HCT116 (cell line): ENCODE measurements around the gene PHKA2.

Experiments used
- ATF3 ChIP-seq: IDR thresholded peaks from 2 replicates; pipeline ENCODE4 v1.6.1; 2012
- ELF1 ChIP-seq: IDR thresholded peaks from 2 replicates; pipeline ENCODE4 v1.6.1; 2012; ENCODE audit warnings: low read depth, borderline replicate concordance
- EZH2 ChIP-seq: fragments of 200-600 bp; sonication (generic); IDR thresholded peaks from 2 replicates; pipeline ENCODE4 v1.6.1; 2017; ENCODE audit warnings: antibody characterized with exemption, mixed run types
- FOSL1 ChIP-seq: IDR thresholded peaks from 2 replicates; pipeline ENCODE4 v1.6.1; 2012; ENCODE audit warnings: low read depth
- MAX ChIP-seq: IDR thresholded peaks from 2 replicates; pipeline ENCODE4 v1.6.1; 2012
- POLR2A ChIP-seq: IDR thresholded peaks from 2 replicates; pipeline ENCODE4 v1.7.0; 2011; ENCODE audit warnings: borderline replicate concordance; ENCODE audit not compliant: insufficient read depth, insufficient read length; ENCODE audit errors: extremely low read depth
- RAD21 ChIP-seq: IDR thresholded peaks from 2 replicates; pipeline ENCODE4 v1.6.1; 2012; ENCODE audit warnings: low read depth, mild to moderate bottlenecking
- TCF7L2 ChIP-seq: IDR thresholded peaks from 2 replicates; pipeline ENCODE4 v1.7.0; 2011; ENCODE audit warnings: borderline replicate concordance, inconsistent platforms; ENCODE audit not compliant: insufficient read depth, insufficient read length; ENCODE audit errors: extremely low read depth
- ZFX ChIP-seq: fragments of 450-650 bp; IDR thresholded peaks from 2 replicates; pipeline ENCODE4 v1.6.1; 2017
- ZNF274 ChIP-seq: fragments of 200-500 bp; sonication (Bioruptor generic); IDR thresholded peaks from 2 replicates; pipeline ENCODE4 v1.6.1; 2014; ENCODE audit warnings: mild to moderate bottlenecking, low read depth, low read length, inconsistent platforms
- TF ChIP-seq, protein P1 (sequence below), 3 experiments: fragments of 200-600 bp in 1 of 3; sonication (generic) in 1 of 3; IDR thresholded peaks in 2 of 3; conservative IDR thresholded peaks in 1 of 3; 2 replicates each; pipeline ENCODE4 v1.5.1; 2012 to 2017; ENCODE audit warnings: low read depth in 2 of 3, low read length in 2 of 3, antibody characterized with exemption in 1 of 3, borderline replicate concordance in 1 of 3, control low read depth in 1 of 3, mild to moderate bottlenecking in 1 of 3, mixed read lengths in 1 of 3, mixed run types in 1 of 3, moderate library complexity in 1 of 3; ENCODE audit not compliant: insufficient read depth in 1 of 3
- TF ChIP-seq, protein P2 (sequence below): IDR thresholded peaks from 2 replicates; pipeline ENCODE4 v1.6.1; 2011; ENCODE audit warnings: mild to moderate bottlenecking, low read length, moderate library complexity; ENCODE audit not compliant: insufficient replicate concordance; ENCODE audit errors: extremely low read depth
- TF ChIP-seq, protein P3 (sequence below): IDR thresholded peaks from 2 replicates; pipeline ENCODE4 v1.6.1; 2012; ENCODE audit warnings: low read depth

DNA sequence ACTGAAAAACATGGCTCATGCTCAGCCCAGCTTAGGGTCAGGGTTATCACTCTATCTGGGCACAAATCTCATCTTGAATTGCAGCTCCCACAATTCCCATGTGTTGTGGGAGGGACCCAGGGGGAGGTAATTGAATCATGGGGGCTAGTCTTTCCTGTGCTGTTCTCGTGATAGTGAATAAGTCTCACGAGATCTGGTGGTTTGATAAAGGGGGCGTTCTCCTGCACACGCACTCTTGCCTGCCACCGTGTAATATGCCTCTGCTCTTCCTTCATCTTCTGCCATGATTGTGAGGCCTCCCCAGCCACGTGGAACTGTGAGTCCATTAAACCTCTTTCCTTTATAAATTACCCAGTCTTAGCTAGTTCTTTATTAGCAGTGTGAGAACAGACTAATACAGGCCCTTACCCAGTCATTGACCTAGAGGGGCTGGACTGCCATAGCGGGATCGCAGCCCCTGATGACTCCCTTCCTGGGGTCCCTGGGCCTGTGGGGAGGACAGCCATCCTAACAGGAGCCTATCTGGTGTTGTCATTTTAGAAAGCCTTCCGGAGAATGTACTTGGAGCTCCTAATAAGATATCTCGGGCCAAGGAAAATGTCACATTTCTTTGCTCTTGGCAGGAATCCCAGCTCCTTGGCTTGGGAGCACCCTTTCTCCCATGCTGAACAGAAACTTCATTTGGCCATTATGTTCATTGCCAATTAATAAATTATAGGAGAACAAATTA, 112.6 kb downstream of the PHKA2 start:
- TF ChIP-seq EZH2 (no peak), POLR2A (no peak), RAD21 (no peak), FOSL1 (no peak), TCF7L2 (no peak), ELF1 (no peak), MAX (no peak), ATF3 (no peak), ZNF274 (no peak), ZFX (no peak)
- TF ChIP-seq, protein P1, sequence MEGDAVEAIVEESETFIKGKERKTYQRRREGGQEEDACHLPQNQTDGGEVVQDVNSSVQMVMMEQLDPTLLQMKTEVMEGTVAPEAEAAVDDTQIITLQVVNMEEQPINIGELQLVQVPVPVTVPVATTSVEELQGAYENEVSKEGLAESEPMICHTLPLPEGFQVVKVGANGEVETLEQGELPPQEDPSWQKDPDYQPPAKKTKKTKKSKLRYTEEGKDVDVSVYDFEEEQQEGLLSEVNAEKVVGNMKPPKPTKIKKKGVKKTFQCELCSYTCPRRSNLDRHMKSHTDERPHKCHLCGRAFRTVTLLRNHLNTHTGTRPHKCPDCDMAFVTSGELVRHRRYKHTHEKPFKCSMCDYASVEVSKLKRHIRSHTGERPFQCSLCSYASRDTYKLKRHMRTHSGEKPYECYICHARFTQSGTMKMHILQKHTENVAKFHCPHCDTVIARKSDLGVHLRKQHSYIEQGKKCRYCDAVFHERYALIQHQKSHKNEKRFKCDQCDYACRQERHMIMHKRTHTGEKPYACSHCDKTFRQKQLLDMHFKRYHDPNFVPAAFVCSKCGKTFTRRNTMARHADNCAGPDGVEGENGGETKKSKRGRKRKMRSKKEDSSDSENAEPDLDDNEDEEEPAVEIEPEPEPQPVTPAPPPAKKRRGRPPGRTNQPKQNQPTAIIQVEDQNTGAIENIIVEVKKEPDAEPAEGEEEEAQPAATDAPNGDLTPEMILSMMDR (IDR thresholded peaks at IDR 0.05 in 2 of 3, conservative IDR thresholded peaks at IDR 0.05 in 1 of 3; ENCODE audit: borderline replicate concordance in 1 of 3, insufficient read depth in 1 of 3, low read depth in 2 of 3, low read length in 2 of 3), result no peak
- TF ChIP-seq, protein P2, sequence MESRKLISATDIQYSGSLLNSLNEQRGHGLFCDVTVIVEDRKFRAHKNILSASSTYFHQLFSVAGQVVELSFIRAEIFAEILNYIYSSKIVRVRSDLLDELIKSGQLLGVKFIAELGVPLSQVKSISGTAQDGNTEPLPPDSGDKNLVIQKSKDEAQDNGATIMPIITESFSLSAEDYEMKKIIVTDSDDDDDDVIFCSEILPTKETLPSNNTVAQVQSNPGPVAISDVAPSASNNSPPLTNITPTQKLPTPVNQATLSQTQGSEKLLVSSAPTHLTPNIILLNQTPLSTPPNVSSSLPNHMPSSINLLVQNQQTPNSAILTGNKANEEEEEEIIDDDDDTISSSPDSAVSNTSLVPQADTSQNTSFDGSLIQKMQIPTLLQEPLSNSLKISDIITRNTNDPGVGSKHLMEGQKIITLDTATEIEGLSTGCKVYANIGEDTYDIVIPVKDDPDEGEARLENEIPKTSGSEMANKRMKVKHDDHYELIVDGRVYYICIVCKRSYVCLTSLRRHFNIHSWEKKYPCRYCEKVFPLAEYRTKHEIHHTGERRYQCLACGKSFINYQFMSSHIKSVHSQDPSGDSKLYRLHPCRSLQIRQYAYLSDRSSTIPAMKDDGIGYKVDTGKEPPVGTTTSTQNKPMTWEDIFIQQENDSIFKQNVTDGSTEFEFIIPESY, result no peak
- TF ChIP-seq, protein P3, sequence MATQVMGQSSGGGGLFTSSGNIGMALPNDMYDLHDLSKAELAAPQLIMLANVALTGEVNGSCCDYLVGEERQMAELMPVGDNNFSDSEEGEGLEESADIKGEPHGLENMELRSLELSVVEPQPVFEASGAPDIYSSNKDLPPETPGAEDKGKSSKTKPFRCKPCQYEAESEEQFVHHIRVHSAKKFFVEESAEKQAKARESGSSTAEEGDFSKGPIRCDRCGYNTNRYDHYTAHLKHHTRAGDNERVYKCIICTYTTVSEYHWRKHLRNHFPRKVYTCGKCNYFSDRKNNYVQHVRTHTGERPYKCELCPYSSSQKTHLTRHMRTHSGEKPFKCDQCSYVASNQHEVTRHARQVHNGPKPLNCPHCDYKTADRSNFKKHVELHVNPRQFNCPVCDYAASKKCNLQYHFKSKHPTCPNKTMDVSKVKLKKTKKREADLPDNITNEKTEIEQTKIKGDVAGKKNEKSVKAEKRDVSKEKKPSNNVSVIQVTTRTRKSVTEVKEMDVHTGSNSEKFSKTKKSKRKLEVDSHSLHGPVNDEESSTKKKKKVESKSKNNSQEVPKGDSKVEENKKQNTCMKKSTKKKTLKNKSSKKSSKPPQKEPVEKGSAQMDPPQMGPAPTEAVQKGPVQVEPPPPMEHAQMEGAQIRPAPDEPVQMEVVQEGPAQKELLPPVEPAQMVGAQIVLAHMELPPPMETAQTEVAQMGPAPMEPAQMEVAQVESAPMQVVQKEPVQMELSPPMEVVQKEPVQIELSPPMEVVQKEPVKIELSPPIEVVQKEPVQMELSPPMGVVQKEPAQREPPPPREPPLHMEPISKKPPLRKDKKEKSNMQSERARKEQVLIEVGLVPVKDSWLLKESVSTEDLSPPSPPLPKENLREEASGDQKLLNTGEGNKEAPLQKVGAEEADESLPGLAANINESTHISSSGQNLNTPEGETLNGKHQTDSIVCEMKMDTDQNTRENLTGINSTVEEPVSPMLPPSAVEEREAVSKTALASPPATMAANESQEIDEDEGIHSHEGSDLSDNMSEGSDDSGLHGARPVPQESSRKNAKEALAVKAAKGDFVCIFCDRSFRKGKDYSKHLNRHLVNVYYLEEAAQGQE, result no peak
